Uterus (tissue), 2 donors: ENCODE data around the gene SCN7A.

Source experiments
- POLR2A ChIP-seq, 2 donors: fragments of 450-650 bp; IDR thresholded peaks; one replicate each; pipeline ENCODE4 v1.6.1; 2016; ENCODE audit warnings: antibody characterized with exemption in 2 of 2, mild to moderate bottlenecking in 1 of 2, moderate library complexity in 1 of 2
- TF ChIP-seq, protein P1 (sequence below), 4 experiments: fragments of 200-600 bp in 2 of 4; fragments of 450-650 bp in 2 of 4; sonication (generic) in 2 of 4; IDR thresholded peaks; one replicate each; pipeline ENCODE4 v1.5.1; 2016 to 2019; ENCODE audit warnings: antibody characterized with exemption in 4 of 4, mild to moderate bottlenecking in 2 of 4, moderate library complexity in 1 of 4

DNA sequence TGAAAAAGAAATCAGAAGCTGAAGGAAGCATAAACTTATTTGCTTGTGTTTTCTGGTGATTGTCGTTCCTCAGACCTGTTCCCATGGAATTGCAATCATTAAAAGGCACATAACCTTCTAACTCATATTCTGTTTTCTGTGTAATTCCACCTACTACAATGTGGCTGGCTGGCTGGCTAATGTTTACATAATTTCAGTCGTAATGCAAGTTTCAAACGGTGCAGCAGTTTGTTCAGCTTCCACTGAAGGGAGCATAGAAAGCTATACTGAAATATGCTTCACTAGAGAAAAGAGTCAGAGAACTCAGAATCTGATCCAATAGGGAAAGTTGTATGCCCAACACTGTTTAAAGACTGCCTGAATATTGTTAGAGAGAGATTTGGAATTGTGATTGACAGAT, 27.1 kb upstream of the SCN7A start:
- TF ChIP-seq, protein P1, sequence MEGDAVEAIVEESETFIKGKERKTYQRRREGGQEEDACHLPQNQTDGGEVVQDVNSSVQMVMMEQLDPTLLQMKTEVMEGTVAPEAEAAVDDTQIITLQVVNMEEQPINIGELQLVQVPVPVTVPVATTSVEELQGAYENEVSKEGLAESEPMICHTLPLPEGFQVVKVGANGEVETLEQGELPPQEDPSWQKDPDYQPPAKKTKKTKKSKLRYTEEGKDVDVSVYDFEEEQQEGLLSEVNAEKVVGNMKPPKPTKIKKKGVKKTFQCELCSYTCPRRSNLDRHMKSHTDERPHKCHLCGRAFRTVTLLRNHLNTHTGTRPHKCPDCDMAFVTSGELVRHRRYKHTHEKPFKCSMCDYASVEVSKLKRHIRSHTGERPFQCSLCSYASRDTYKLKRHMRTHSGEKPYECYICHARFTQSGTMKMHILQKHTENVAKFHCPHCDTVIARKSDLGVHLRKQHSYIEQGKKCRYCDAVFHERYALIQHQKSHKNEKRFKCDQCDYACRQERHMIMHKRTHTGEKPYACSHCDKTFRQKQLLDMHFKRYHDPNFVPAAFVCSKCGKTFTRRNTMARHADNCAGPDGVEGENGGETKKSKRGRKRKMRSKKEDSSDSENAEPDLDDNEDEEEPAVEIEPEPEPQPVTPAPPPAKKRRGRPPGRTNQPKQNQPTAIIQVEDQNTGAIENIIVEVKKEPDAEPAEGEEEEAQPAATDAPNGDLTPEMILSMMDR (IDR thresholded peaks at IDR 0.05) = no peak
- TF ChIP-seq POLR2A (IDR thresholded peaks at IDR 0.05) = no peak
